OCI-LY7 (cell line): ENCODE measurements around the gene SMARCAL1. TPM values are rescaled to one million over a fixed set of nuclear protein-coding genes. Genes with fewer than 3 reads are reported as not detected.

Experiments
- BruUV-seq: library from RNA; stranded (reverse); fragments of 400-500 nt; replicated peaks from 2 replicates; lab custom pipeline; 2021; lab: Mats Ljungman, UMichigan
- CTCF ChIA-PET: fragments of 300-600 bp; sonication (Branson Sonifier 250); formaldehyde crosslinking; loops from one replicate; lab custom pipeline; 2022; ENCODE audit warnings: antibody characterized with exemption; ENCODE audit not compliant: unreplicated experiment; lab: Charles Lee
- POLR2A ChIA-PET: fragments of 300-600 bp; sonication (Branson Sonifier 250); formaldehyde crosslinking; loops from one replicate; lab custom pipeline; 2022; ENCODE audit warnings: antibody characterized with exemption; lab: Charles Lee
- DNase-seq: peaks from one replicate; pipeline ENCODE4 v3.0.0-alpha.2; 2015; ENCODE audit warnings: low spot score
- H2AFZ ChIP-seq: fragments of 200-600 bp; sonication (generic), shearing (Covaris generic); 2 replicates; pipeline ENCODE4 v1.6.1; 2014; ENCODE audit warnings: mild to moderate bottlenecking, antibody characterized with exemption, low read length, moderate library complexity
- H3K27ac ChIP-seq: fragments of 200-600 bp; sonication (generic); 2 replicates; pipeline ENCODE4 v1.5.1; 2014; ENCODE audit warnings: mixed run types, low read depth, mild to moderate bottlenecking, moderate library complexity, low read length, inconsistent platforms; ENCODE audit not compliant: poor library complexity, severe bottlenecking
- H3K36me3 ChIP-seq: fragments of 200-600 bp; sonication (generic); 2 replicates; pipeline ENCODE4 v1.6.1; 2014; ENCODE audit warnings: mild to moderate bottlenecking, antibody characterized with exemption, low read length, moderate library complexity, mixed read lengths; ENCODE audit not compliant: insufficient read depth
- H3K4me1 ChIP-seq: fragments of 200-600 bp; sonication (generic); 2 replicates; pipeline ENCODE4 v1.5.1; 2014; ENCODE audit warnings: mild to moderate bottlenecking, low read length; ENCODE audit not compliant: insufficient read depth, poor library complexity, severe bottlenecking
- H3K4me2 ChIP-seq: fragments of 200-600 bp; sonication (generic); 2 replicates; pipeline ENCODE4 v1.6.1; 2014; ENCODE audit warnings: mild to moderate bottlenecking, low read length
- H3K4me3 ChIP-seq: fragments of 200-600 bp; sonication (generic); 2 replicates; pipeline ENCODE4 v1.5.1; 2014; ENCODE audit warnings: mild to moderate bottlenecking, low read depth, low read length; ENCODE audit not compliant: poor library complexity, severe bottlenecking
- H3K79me2 ChIP-seq: fragments of 200-600 bp; sonication (generic); 2 replicates; pipeline ENCODE4 v1.6.1; 2016; ENCODE audit warnings: low read depth, mild to moderate bottlenecking, low read length, moderate library complexity, mixed read lengths; ENCODE audit not compliant: insufficient read depth
- H3K9me2 ChIP-seq: fragments of 200-600 bp; sonication (generic); 2 replicates; pipeline ENCODE4 v1.6.1; 2016; ENCODE audit warnings: mild to moderate bottlenecking, low read length, mixed read lengths; ENCODE audit not compliant: insufficient read depth
- H3K9me3 ChIP-seq: fragments of 200-600 bp; sonication (generic); 2 replicates; pipeline ENCODE4 v1.6.1; 2014; ENCODE audit warnings: mild to moderate bottlenecking, mixed run types, low read length, mixed read lengths
- H4K20me1 ChIP-seq: fragments of 200-600 bp; sonication (generic); 2 replicates; pipeline ENCODE4 v1.6.1; 2014; ENCODE audit warnings: mild to moderate bottlenecking, antibody characterized with exemption, low read length, moderate library complexity, mixed read lengths; ENCODE audit not compliant: insufficient read depth
- CTCF ChIP-seq: fragments of 200-600 bp; sonication (generic); conservative IDR thresholded peaks from 2 replicates; pipeline ENCODE4 v1.5.1; 2014; ENCODE audit warnings: mild to moderate bottlenecking, antibody characterized with exemption, low read length, moderate library complexity, mixed read lengths
- EZH2phosphoT487 ChIP-seq: fragments of 200-600 bp; sonication (generic); IDR thresholded peaks from 2 replicates; pipeline ENCODE4 v1.6.1; 2018; ENCODE audit warnings: low read depth, borderline replicate concordance, mild to moderate bottlenecking, mixed run types, antibody characterized with exemption, low read length, moderate library complexity, mixed read lengths
- intact Hi-C: fragments of 100-400 bp; cut with micrococcal nuclease; formaldehyde crosslinking; loops from one replicate; pipeline ENCODE4 v1.10.0; 2022; ENCODE audit not compliant: unreplicated experiment
- total RNA-seq, 2 experiments: library from RNA; depleted of rRNA in 1 of 2; stranded (reverse); fragments of >200 nt in 1 of 2; shearing (Covaris generic) in 1 of 2; gene quantifications; 2 replicates each; pipeline ENCODE4 v1.2.3, GENCODE V29; 2014 to 2022

Gene SMARCAL1
- total RNA-seq, 2 experiments from 2014 or later: 12.2 to 26.1 TPM

DNA sequence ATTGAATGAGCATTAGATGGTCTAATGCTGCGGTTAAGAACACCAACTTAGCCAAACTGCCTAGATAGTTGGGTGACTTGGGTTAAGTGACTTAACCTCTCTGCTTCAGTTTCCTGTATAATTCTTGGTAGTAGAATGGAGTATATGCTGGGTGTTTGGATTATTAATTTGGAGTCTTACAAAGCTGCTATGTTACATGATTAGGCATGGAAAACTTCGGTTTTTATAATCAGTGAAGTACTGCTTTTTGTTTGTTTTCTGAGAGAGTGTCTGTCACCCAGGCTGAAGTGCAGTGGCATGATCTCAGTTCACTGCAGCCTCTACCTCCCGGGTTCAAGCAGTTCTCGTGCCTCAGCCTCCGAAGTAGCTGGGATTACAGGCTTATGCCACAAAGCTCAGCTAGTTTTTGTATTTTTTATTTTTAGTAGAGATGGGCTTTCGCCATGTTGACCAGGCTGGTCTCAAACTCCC is 90.9 kb downstream of the SMARCAL1 start:
- no peaks in the 10 kb centered on the region for H3K9me2 ChIP-seq
- peaks cover 91% of the 10 kb centered on the region for H3K36me3 ChIP-seq
- no peak overlapping the region for H2AFZ ChIP-seq
- DNase-seq: no peak
- peaks cover 50% of the 10 kb centered on the region for H3K79me2 ChIP-seq
- H3K4me3 ChIP-seq: no peak overlapping the region
- H4K20me1 ChIP-seq: peaks cover 34% of the 10 kb centered on the region
- peak overlapping the region; percentile 28 for H3K4me2 ChIP-seq
- CTCF ChIA-PET: no interaction called here
- H3K9me3 ChIP-seq: no peaks in the 10 kb centered on the region
- no TSS peak for BruUV-seq
- intact Hi-C loops: no loop called here
- peaks cover 35% of the 10 kb centered on the region for H3K4me1 ChIP-seq
- H3K27ac ChIP-seq: peak overlapping the region; percentile 6
- POLR2A ChIA-PET: no interaction called here
- TF ChIP-seq EZH2phosphoT487 (no peak), CTCF (no peak)

GRCh38 chr2:216503697-216504375 is 91.6 kb downstream of the SMARCAL1 start:
- H3K4me1 ChIP-seq: peaks cover 35% of the 10 kb centered on the region
- DNase-seq: no peak
- peaks cover 43% of the 10 kb centered on the region for H3K79me2 ChIP-seq
- POLR2A ChIA-PET: interaction anchor here (0.7 kb wide), 1 partner anchor 1273 kb away, joined by 3 read pairs; no protein-coding TSS in a partner anchor
- H3K36me3 ChIP-seq: peaks cover 90% of the 10 kb centered on the region
- no peaks in the 10 kb centered on the region for H3K9me2 ChIP-seq
- peaks cover 34% of the 10 kb centered on the region for H4K20me1 ChIP-seq
- no TSS peak for BruUV-seq
- H2AFZ ChIP-seq: no peak overlapping the region
- intact Hi-C loops: no loop called here
- H3K9me3 ChIP-seq: no peaks in the 10 kb centered on the region
- no peak overlapping the region for H3K27ac ChIP-seq
- no peak overlapping the region for H3K4me3 ChIP-seq
- CTCF ChIA-PET: no interaction called here
- peak overlapping the region; percentile 28 for H3K4me2 ChIP-seq
- no peak for TF ChIP-seq CTCF
- TF ChIP-seq EZH2phosphoT487: no peak

DNA sequence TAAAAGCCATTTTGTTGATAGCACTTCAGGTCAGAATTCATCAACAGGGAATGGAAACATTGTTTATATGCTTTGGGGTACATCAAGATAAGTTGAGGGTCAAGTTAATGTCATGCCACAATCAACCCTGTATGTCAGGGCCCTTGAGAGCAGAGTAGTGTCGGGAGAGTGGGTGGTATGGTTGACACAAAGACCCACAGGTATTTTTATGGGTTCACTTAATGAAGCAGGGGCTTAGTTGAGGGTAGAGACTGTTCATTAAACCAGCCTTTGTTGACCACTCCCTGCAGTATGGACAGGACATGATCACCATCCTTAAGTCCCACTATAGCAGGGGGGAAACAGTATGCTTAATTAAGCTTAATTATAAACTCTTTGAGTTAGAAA is 92.1 kb downstream of the SMARCAL1 start:
- H3K4me2 ChIP-seq: no peak overlapping the region
- H3K4me3 ChIP-seq: no peak overlapping the region
- H2AFZ ChIP-seq: no peak overlapping the region
- CTCF ChIA-PET: no interaction called here
- H3K9me3 ChIP-seq: no peaks in the 10 kb centered on the region
- intact Hi-C loops: no loop called here
- H3K79me2 ChIP-seq: peaks cover 38% of the 10 kb centered on the region
- no peak for DNase-seq
- POLR2A ChIA-PET: interaction anchor here (0.7 kb wide), 1 partner anchor 1273 kb away, joined by 3 read pairs; no protein-coding TSS in a partner anchor
- no peak for TF ChIP-seq CTCF
- TF ChIP-seq EZH2phosphoT487: no peak
- no TSS peak for BruUV-seq
- no peak overlapping the region for H3K27ac ChIP-seq
- H3K9me2 ChIP-seq: no peaks in the 10 kb centered on the region
- peaks cover 89% of the 10 kb centered on the region for H3K36me3 ChIP-seq
- H3K4me1 ChIP-seq: peaks cover 35% of the 10 kb centered on the region
- H4K20me1 ChIP-seq: peaks cover 29% of the 10 kb centered on the region
